HG03175 (cell line): ENCODE results near the gene LRRC15.

Experiments used
- ATAC-seq: cut with Tn5 transposase; IDR thresholded peaks from one replicate; pipeline ENCODE4 v1.9.1; 2021; ENCODE audit warnings: mild to moderate bottlenecking, moderate library complexity; ENCODE audit not compliant: unreplicated experiment

LRRC15 gene

DNA sequence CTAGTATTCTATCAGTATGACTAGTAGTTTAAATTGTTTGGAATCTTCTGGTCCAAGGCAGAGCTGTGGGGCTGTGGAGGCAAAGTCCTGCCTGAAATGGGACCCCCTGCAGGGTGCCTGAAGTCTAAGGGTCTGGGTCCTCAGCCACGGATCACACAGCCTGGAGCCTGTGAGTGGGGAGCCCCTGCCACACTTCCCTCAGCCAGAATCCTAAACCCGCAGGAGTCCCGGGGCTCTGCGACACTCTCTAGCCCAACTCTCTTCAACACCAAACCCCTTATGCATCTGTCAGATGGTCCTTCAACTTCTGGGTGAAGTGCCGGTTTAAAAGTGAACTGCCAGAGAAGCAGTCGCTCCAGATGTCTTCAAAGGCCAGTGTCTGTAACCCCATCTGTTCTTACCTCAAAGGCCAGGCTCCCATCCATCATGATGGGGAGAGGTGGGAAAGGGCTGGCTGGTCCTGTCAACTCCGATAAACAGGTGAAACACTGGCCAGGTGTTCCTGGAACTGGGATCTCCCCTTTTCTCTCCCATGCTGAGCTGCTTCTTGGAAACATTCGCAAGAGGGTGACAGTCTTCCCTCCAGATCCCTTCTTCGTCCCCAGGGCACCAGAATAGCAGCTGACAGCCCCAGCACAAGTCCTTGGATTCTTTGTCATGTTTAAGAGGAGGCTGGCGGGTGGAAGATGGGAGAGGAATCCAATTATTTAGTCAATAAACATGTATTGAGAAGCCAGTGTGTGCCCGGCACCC, 64.0 kb downstream of the LRRC15 start:
- ATAC-seq: no peak
